Ecto neural progenitor cell (in vitro differentiated cells): ENCODE results near the gene FAM110A.
"Not testable (repeated sequence)": the region's sequence is repeated elsewhere in the genome, so short reads cannot be mapped to it uniquely, and the experiment has no call there.

Experiments
- DNase-seq: peaks from one replicate; pipeline ENCODE4 v3.0.0-alpha.2; 2018; ENCODE audit warnings: low spot score

FAM110A gene

GRCh38 chr20:823574-823902 lies 10.0 kb upstream of the FAM110A start:
- DNase-seq: no peak

GRCh38 chr20:824490-824889 lies 9.0 kb upstream of the FAM110A start:
- DNase-seq: no peak

GRCh38 chr20:824916-825315 lies 8.6 kb upstream of the FAM110A start:
- DNase-seq: no peak

- DNase-seq: no peak
Measured at GRCh38 chr20:825710-826421, 7.6 kb upstream of the FAM110A start.

GRCh38 chr20:826695-827323 lies 6.7 kb upstream of the FAM110A start:
- no peak for DNase-seq

GRCh38 chr20:827981-828380 lies 5.5 kb upstream of the FAM110A start:
- not testable (repeated sequence) for DNase-seq

- no peak for DNase-seq
Measured at GRCh38 chr20:828987-829386, 4.5 kb upstream of the FAM110A start.

- no peak for DNase-seq
Measured at GRCh38 chr20:829551-829950, 4.0 kb upstream of the FAM110A start.

- DNase-seq: no peak
Measured at GRCh38 chr20:830011-830521, 3.4 kb upstream of the FAM110A start.

GRCh38 chr20:831251-831650 lies 2.3 kb upstream of the FAM110A start:
- DNase-seq: no peak

- no peak for DNase-seq
Measured at GRCh38 chr20:831956-832355, 1.6 kb upstream of the FAM110A start.

GRCh38 chr20:833121-833449 lies 430 bp upstream of the FAM110A start:
- no peak for DNase-seq

GRCh38 chr20:834151-834746 lies 734 bp downstream of the FAM110A start:
- no peak for DNase-seq

- no peak for DNase-seq
Measured at GRCh38 chr20:835608-836045, 2.1 kb downstream of the FAM110A start.

GRCh38 chr20:836190-836589 lies 2.7 kb downstream of the FAM110A start:
- no peak for DNase-seq

GRCh38 chr20:839015-839414 lies 5.5 kb downstream of the FAM110A start:
- DNase-seq: no peak

- DNase-seq: no peak
Measured at GRCh38 chr20:839626-840025, 6.1 kb downstream of the FAM110A start.

- no peak for DNase-seq
Measured at GRCh38 chr20:840503-840857, 7.0 kb downstream of the FAM110A start.

- no peak for DNase-seq
Measured at GRCh38 chr20:840858-841567, 7.5 kb downstream of the FAM110A start.

GRCh38 chr20:841568-842546 lies 8.3 kb downstream of the FAM110A start:
- peak; percentile 63 for DNase-seq

- no peak for DNase-seq
Measured at GRCh38 chr20:842547-842940, 9.0 kb downstream of the FAM110A start.

GRCh38 chr20:843912-844311 lies 10.4 kb downstream of the FAM110A start:
- DNase-seq: no peak
